ENCODE results near the gene ZBTB40. TPM values are rescaled to one million over a fixed set of nuclear protein-coding genes. Genes with fewer than 3 reads are reported as not detected.
A peak's percentile ranks its signal among the peaks of the same experiment; 100 is the strongest.

Gene ZBTB40
- total RNA-seq, 2 donors from 2014 or later = 11.2 to 16.2 TPM

- H3K4me1 ChIP-seq = no peaks in the 10 kb centered on the region
- H3K4me3 ChIP-seq = no peak overlapping the region
- TF ChIP-seq CTCF (IDR thresholded peaks at IDR 0.05) = no peak
- H3K27me3 ChIP-seq = peaks cover 6% of the 10 kb centered on the region
- intact Hi-C loops (cut with DNase I) = loop anchor here (2.0 to 10.0 kb wide), 2 partner anchors 144 to 286 kb away; no protein-coding TSS in a partner anchor
- no peaks in the 10 kb centered on the region for H3K36me3 ChIP-seq
- no peak for DNase-seq
- H3K9me3 ChIP-seq = no peaks in the 10 kb centered on the region
- H3K9ac ChIP-seq (ENCODE audit: low read depth in 2 of 2, low read length in 2 of 2) = no peak overlapping the region
- H3K27ac ChIP-seq = no peak overlapping the region
Measured at GRCh38 chr1:22418933-22419382, 32.7 kb upstream of the ZBTB40 start.

- H3K4me1 ChIP-seq = no peaks in the 10 kb centered on the region
- TF ChIP-seq CTCF (IDR thresholded peaks at IDR 0.05) = peak; percentile 58
- peak; percentile 80 for DNase-seq
- H3K9me3 ChIP-seq = no peaks in the 10 kb centered on the region
- peaks cover 6% of the 10 kb centered on the region for H3K27me3 ChIP-seq
- H3K36me3 ChIP-seq = no peaks in the 10 kb centered on the region
- no peak overlapping the region for H3K9ac ChIP-seq (ENCODE audit: low read depth in 2 of 2, low read length in 2 of 2)
- H3K4me3 ChIP-seq = no peak overlapping the region
- intact Hi-C loops (cut with DNase I) = loop anchor here (1.0 kb wide), 1 partner anchor 221 kb away; no protein-coding TSS in a partner anchor
- H3K27ac ChIP-seq = no peak overlapping the region
Measured at GRCh38 chr1:22420455-22421053, 31.1 kb upstream of the ZBTB40 start.

GRCh38 chr1:22426781-22427180 is 24.9 kb upstream of the ZBTB40 start:
- no peaks in the 10 kb centered on the region for H3K36me3 ChIP-seq
- no peaks in the 10 kb centered on the region for H3K27me3 ChIP-seq
- H3K9me3 ChIP-seq = no peaks in the 10 kb centered on the region
- no peak for TF ChIP-seq CTCF (IDR thresholded peaks at IDR 0.05)
- no peak overlapping the region for H3K27ac ChIP-seq
- no peak overlapping the region for H3K9ac ChIP-seq (ENCODE audit: low read depth in 2 of 2, low read length in 2 of 2)
- no peaks in the 10 kb centered on the region for H3K4me1 ChIP-seq
- intact Hi-C loops (cut with DNase I) = no loop called here
- H3K4me3 ChIP-seq = no peak overlapping the region
- DNase-seq = no peak

GRCh38 chr1:22428672-22429071 is 23.0 kb upstream of the ZBTB40 start:
- Histone ChIP-seq H3K36me3 (no peaks in the 10 kb centered on the region), H3K4me1 (no peaks in the 10 kb centered on the region), H3K4me3 (peak overlapping the region; percentile 21), H3K9me3 (no peaks in the 10 kb centered on the region), H3K9ac (ENCODE audit: low read depth in 2 of 2, low read length in 2 of 2) (no peak overlapping the region), H3K27me3 (no peaks in the 10 kb centered on the region), H3K27ac (no peak overlapping the region)
- TF ChIP-seq CTCF (IDR thresholded peaks at IDR 0.05) = no peak
- intact Hi-C loops (cut with DNase I) = no loop called here
- DNase-seq = peak; percentile 28

GRCh38 chr1:22431965-22432364 is 19.7 kb upstream of the ZBTB40 start:
- Histone ChIP-seq H3K4me1 (no peaks in the 10 kb centered on the region), H3K36me3 (no peaks in the 10 kb centered on the region), H3K9ac (ENCODE audit: low read depth in 2 of 2, low read length in 2 of 2) (no peak overlapping the region), H3K27ac (no peak overlapping the region), H3K27me3 (no peaks in the 10 kb centered on the region), H3K4me3 (no peak overlapping the region), H3K9me3 (no peaks in the 10 kb centered on the region)
- no peak for TF ChIP-seq CTCF (IDR thresholded peaks at IDR 0.05)
- intact Hi-C loops (cut with DNase I) = no loop called here
- no peak for DNase-seq

Measured in colonic mucosa (tissue), 4 donors.